Skin of body (tissue), 2 donors: ENCODE measurements around the gene HLA-C. TPM values are rescaled to one million over a fixed set of nuclear protein-coding genes. Genes with fewer than 3 reads are reported as not detected.

ENCODE experiments used
- small RNA-seq: library from RNA; depleted of rRNA; stranded (forward); fragments of <200 nt; gene quantifications from one replicate; pipeline ENCODE3, GENCODE V24; 2014; ENCODE audit warnings: low replicate concordance
- total RNA-seq: library from RNA; depleted of rRNA; stranded (reverse); fragments of >200 nt; gene quantifications from one replicate; pipeline ENCODE4 v1.2.3, GENCODE V29; 2014

HLA-C gene
- total RNA-seq, 1 donor from 2014 or later, result 25.7 TPM

Small RNAs within 50 kb of the gene (small RNA-seq; reads per million reads assigned to genes)
- gene AL662844.1, result not detected

Other genes starting within 250 kb of the HLA-C start
- gene C6orf15, start 159.5 kb downstream of the HLA-C start, total RNA-seq, result 4.7 TPM
- 5.9 TPM for gene PSORS1C1, start 157.3 kb downstream of the HLA-C start, total RNA-seq
- gene CDSN, start 151.6 kb downstream of the HLA-C start, total RNA-seq, result 37.1 TPM
- 2.9 TPM for gene PSORS1C2, start 133.0 kb downstream of the HLA-C start, total RNA-seq
- gene CCHCR1, start 114.3 kb downstream of the HLA-C start, total RNA-seq, result 18.1 TPM
- gene TCF19, start 113.5 kb downstream of the HLA-C start, total RNA-seq, result 10.0 TPM
- 0.69 TPM for gene POU5F1, start 101.4 kb downstream of the HLA-C start, total RNA-seq
- gene HLA-B, start 85.1 kb upstream of the HLA-C start, total RNA-seq, result 155 TPM
- gene MICA, start 131.5 kb upstream of the HLA-C start, total RNA-seq, result 7.0 TPM
- gene MICB, start 226.1 kb upstream of the HLA-C start, total RNA-seq, result 1.2 TPM